Spinal cord (tissue), 10 donors: ENCODE data around the gene SERTAD2. TPM values are rescaled to one million over a fixed set of nuclear protein-coding genes. Genes with fewer than 3 reads are reported as not detected.

Experiments used
- DNase-seq, 6 donors: peaks; one replicate each; pipeline versions ENCODE4 v3.0.0 to v3.0.0-alpha.2; 2013 to 2015; ENCODE audit warnings: low spot score in 6 of 6, low read depth in 4 of 6
- H3K27ac ChIP-seq: one replicate; pipeline ENCODE4 v1.5.1; 2013; ENCODE audit warnings: low read depth, low read length, control low read depth
- H3K27me3 ChIP-seq: one replicate; pipeline ENCODE4 v1.6.1; 2013; ENCODE audit warnings: low read length; ENCODE audit not compliant: control insufficient read depth, insufficient read depth
- H3K36me3 ChIP-seq: one replicate; pipeline ENCODE4 v1.6.1; 2013; ENCODE audit warnings: low read length; ENCODE audit not compliant: control insufficient read depth, insufficient read depth
- H3K4me1 ChIP-seq: one replicate; pipeline ENCODE4 v1.6.1; 2013; ENCODE audit warnings: low read length; ENCODE audit not compliant: control insufficient read depth, insufficient read depth
- H3K4me3 ChIP-seq: one replicate; pipeline ENCODE4 v1.5.1; 2013; ENCODE audit warnings: low read depth, low read length, control low read depth
- H3K9me3 ChIP-seq: one replicate; pipeline ENCODE4 v1.6.1; 2013; ENCODE audit warnings: low read length; ENCODE audit not compliant: control insufficient read depth, insufficient read depth
- WGBS: methylation state at CpG from one replicate; pipeline ENCODE4 v1.1.5; 2013; ENCODE audit warnings: missing lambda C conversion rate; ENCODE audit not compliant: insufficient coverage; 5-methylcytosine and 5-hydroxymethylcytosine counted together
- polyA plus RNA-seq, 2 donors: library from polyadenylated mRNA; unstranded; fragments of 120-200 nt; gene quantifications; one replicate each; pipeline ENCODE4 v1.2.1, GENCODE V29; 2013; ENCODE audit not compliant: insufficient read length in 2 of 2
- total RNA-seq, 2 donors: library from RNA; depleted of rRNA in 1 of 2; stranded (reverse); fragments of 120-200 nt in 1 of 2; fragments of >200 nt in 1 of 2; gene quantifications; one replicate each; pipeline versions ENCODE4 v1.2.3 to v1.2.4, GENCODE V29; 2013 to 2014
- donor health status: healthy.

SERTAD2 gene
- total and polyA plus RNA-seq, 4 donors = 5.0 to 15.4 (median 9.7) TPM

GRCh38 chr2:64624862-64625261, 28.9 kb downstream of the SERTAD2 start:
- H3K4me3 ChIP-seq = no peak overlapping the region
- 93% methylated on average over 5 of the region's 6 CpGs for WGBS
- H3K36me3 ChIP-seq = no peaks in the 10 kb centered on the region
- H3K27me3 ChIP-seq = no peaks in the 10 kb centered on the region
- DNase-seq = no peak
- H3K4me1 ChIP-seq = peaks cover 46% of the 10 kb centered on the region
- no peak overlapping the region for H3K27ac ChIP-seq
- no peaks in the 10 kb centered on the region for H3K9me3 ChIP-seq

DNA sequence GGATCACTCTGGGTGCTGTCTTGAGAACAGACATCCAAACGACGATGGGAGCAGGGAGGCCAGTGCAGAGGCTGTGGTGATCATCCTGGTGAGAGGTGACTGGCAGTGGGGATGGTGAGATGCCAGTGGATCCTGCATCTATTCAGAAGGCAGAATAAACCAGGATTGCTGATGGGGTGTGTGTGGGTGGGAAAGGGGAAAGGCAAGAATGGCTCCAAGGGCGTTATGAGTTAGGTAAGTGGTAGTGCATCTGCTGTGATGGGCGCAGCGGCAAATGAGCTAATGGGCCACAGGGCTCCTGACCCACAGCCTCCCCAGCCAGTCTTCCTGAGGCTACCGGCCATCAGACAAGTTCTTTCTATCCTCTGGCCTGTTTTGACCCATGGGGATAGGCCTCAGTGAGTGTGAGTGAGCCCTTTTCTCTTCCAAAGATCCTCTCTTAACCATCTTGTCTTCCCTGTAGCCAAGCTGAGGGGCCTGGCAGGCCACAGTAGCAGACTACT, 29.6 kb downstream of the SERTAD2 start:
- no peak overlapping the region for H3K27ac ChIP-seq
- WGBS = 83% methylated on average over 6 of the region's 6 CpGs
- H3K27me3 ChIP-seq = no peaks in the 10 kb centered on the region
- no peak overlapping the region for H3K4me3 ChIP-seq
- H3K4me1 ChIP-seq = peaks cover 40% of the 10 kb centered on the region
- DNase-seq = no peak
- H3K9me3 ChIP-seq = no peaks in the 10 kb centered on the region
- no peaks in the 10 kb centered on the region for H3K36me3 ChIP-seq

- Histone ChIP-seq H3K27me3 (no peaks in the 10 kb centered on the region), H3K4me1 (peaks cover 33% of the 10 kb centered on the region), H3K9me3 (no peaks in the 10 kb centered on the region), H3K36me3 (no peaks in the 10 kb centered on the region), H3K4me3 (no peak overlapping the region), H3K27ac (no peak overlapping the region)
- no peak for DNase-seq
- 67% methylated on average over 13 of the region's 13 CpGs for WGBS
Measured at GRCh38 chr2:64623242-64623850, 30.4 kb downstream of the SERTAD2 start.

DNA sequence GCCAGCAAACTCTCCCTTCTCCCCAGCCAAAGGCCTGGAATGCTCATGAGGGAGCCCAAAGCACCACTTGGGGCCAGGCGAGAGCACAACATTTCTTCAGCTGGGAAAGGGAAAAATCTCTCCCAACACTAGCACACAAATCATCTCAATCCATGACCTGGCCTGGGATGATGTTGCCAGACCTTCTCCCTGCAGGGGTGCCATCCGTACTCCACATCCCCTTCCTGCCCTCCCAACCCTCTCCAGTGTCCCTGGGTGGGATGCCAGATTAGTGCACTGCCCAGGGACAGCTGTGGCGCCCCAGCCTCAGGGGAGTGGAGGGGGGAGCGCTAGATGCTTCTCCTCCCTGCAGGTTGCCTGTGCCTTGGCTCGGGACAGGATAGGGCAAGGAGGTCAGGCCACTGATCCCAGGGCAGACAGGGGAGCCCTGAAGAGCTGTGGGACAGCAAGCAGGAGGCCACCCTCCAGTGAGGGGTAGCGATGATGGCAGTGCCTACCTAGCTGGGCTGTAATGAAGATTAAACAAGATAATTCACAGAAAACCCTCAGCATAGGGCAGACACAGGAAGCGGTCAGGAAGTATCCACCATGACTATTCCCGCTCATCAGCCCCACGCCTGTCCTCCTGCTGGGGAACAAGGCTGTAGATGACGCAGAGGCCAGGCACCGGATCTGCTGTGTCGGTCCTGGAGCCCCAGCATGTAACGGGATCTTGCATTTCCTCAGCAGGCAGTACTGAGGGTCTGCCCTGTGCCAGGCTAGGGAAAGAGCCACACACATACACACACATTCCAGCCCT, 31.1 kb downstream of the SERTAD2 start:
- Histone ChIP-seq H3K27me3 (no peaks in the 10 kb centered on the region), H3K4me3 (no peak overlapping the region), H3K27ac (no peak overlapping the region), H3K9me3 (no peaks in the 10 kb centered on the region), H3K36me3 (no peaks in the 10 kb centered on the region), H3K4me1 (peaks cover 33% of the 10 kb centered on the region)
- 74% methylated on average over 8 of the region's 13 CpGs for WGBS
- peak in 1 of 6 donors; percentile 36 for DNase-seq

- 86% methylated on average over 2 of the region's 4 CpGs for WGBS
- Histone ChIP-seq H3K9me3 (no peaks in the 10 kb centered on the region), H3K4me3 (no peak overlapping the region), H3K27me3 (no peaks in the 10 kb centered on the region), H3K4me1 (peaks cover 26% of the 10 kb centered on the region), H3K27ac (no peak overlapping the region), H3K36me3 (no peaks in the 10 kb centered on the region)
- DNase-seq = no peak
Measured at GRCh38 chr2:64620661-64621060, 33.1 kb downstream of the SERTAD2 start.

GRCh38 chr2:64617631-64618151, 36.0 kb downstream of the SERTAD2 start:
- 35% methylated on average over 4 of the region's 6 CpGs for WGBS
- Histone ChIP-seq H3K4me1 (peaks cover 19% of the 10 kb centered on the region), H3K36me3 (no peaks in the 10 kb centered on the region), H3K9me3 (no peaks in the 10 kb centered on the region), H3K27me3 (no peaks in the 10 kb centered on the region), H3K27ac (no peak overlapping the region), H3K4me3 (no peak overlapping the region)
- peak in 1 of 6 donors; percentile 38 for DNase-seq

DNA sequence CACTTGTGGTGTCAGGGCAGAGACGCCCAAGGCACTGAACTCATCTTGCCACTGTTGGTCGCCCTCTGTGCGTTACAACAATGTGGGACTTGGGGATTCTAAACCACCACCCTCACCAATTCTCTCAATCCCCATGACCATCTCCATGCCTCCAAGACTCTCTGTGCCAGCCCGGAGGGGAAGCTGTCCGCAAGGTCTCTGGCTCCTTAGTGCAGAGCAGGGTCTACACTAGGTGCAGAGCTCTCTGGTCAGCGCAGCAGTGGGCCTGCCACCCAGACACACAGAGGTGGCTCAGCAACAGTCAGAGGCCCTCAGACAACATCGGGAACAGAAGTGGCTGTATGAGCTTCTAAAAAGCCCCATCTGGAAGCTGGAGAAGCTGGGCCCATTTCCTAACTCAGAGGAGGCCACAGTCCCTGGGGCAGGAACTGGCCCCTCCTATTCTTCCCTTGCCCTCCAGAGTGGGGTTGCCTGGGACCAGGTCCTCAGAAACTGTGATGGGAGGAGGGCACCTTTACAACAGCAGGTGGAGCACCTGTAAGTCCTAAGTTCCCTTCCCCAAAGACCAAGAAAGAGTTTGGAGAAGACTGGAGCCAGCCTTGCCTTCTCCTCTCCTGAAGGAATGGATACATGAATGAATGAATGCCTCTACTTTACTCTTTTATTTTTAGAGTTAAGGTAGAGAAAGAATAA, 37.7 kb downstream of the SERTAD2 start:
- H3K4me3 ChIP-seq = no peak overlapping the region
- H3K27me3 ChIP-seq = no peaks in the 10 kb centered on the region
- WGBS = 95% methylated on average over 5 of the region's 7 CpGs
- H3K4me1 ChIP-seq = peaks cover 13% of the 10 kb centered on the region
- H3K36me3 ChIP-seq = no peaks in the 10 kb centered on the region
- no peak overlapping the region for H3K27ac ChIP-seq
- DNase-seq = no peak
- no peaks in the 10 kb centered on the region for H3K9me3 ChIP-seq

- Histone ChIP-seq H3K27me3 (peaks cover 3% of the 10 kb centered on the region), H3K4me1 (peaks cover 13% of the 10 kb centered on the region), H3K27ac (no peak overlapping the region), H3K9me3 (no peaks in the 10 kb centered on the region), H3K4me3 (no peak overlapping the region), H3K36me3 (no peaks in the 10 kb centered on the region)
- no peak for DNase-seq
- 100% methylated on average over 2 of the region's 6 CpGs for WGBS
Measured at GRCh38 chr2:64615192-64615763, 38.4 kb downstream of the SERTAD2 start.

DNA sequence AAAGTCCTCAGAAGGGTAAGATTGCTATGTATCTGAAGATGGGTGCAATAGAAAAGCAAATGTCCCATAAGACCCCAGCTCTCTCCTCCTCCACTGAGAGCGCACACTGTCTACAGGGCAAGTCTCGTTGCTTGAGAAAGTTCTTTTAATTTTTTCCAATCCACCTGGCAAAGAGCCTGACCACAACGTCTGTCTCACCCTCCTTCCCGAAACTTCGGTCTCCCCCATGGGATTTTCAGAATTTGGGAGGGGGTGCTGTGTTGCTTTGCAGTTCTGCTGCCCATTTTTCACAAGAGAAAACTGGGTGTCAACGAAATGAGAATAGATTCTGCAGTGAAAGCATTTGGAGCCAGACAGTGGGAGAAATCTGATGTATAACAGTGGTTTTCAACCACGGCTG, 40.4 kb downstream of the SERTAD2 start:
- Histone ChIP-seq H3K27me3 (peaks cover 9% of the 10 kb centered on the region), H3K9me3 (no peaks in the 10 kb centered on the region), H3K4me3 (no peak overlapping the region), H3K4me1 (peaks cover 26% of the 10 kb centered on the region), H3K27ac (no peak overlapping the region), H3K36me3 (no peaks in the 10 kb centered on the region)
- 100% methylated on average over 1 of the region's 7 CpGs for WGBS
- no peak for DNase-seq
